NAMALWA (cell line): ENCODE data around the gene OPRD1.
A peak's percentile ranks its signal among the peaks of the same experiment; 100 is the strongest.

ENCODE experiments used
- DNase-seq: peaks from one replicate; pipeline ENCODE4 v3.0.0-alpha.2; 2015; ENCODE audit warnings: low spot score

The OPRD1 gene

GRCh38 chr1:28885977-28886730 lies 74.2 kb downstream of the OPRD1 start:
- peak; percentile 32 for DNase-seq

GRCh38 chr1:28886731-28887418 lies 74.9 kb downstream of the OPRD1 start:
- DNase-seq = peak; percentile 94

GRCh38 chr1:28887419-28887834 lies 75.5 kb downstream of the OPRD1 start:
- peak; percentile 62 for DNase-seq

- no peak for DNase-seq
Observed at GRCh38 chr1:28887835-28888682, 76.1 kb downstream of the OPRD1 start.

GRCh38 chr1:28888915-28889314 lies 76.9 kb downstream of the OPRD1 start:
- no peak for DNase-seq

- no peak for DNase-seq
Observed at GRCh38 chr1:28889357-28889756, 77.4 kb downstream of the OPRD1 start.

- no peak for DNase-seq
Observed at GRCh38 chr1:28890435-28890834, 78.5 kb downstream of the OPRD1 start.

GRCh38 chr1:28890836-28891235 lies 78.9 kb downstream of the OPRD1 start:
- DNase-seq = no peak

- no peak for DNase-seq
Observed at GRCh38 chr1:28891256-28891655, 79.3 kb downstream of the OPRD1 start.

- DNase-seq = peak; percentile 66
Observed at GRCh38 chr1:28893403-28894102, 81.6 kb downstream of the OPRD1 start.

GRCh38 chr1:28894785-28895184 lies 82.8 kb downstream of the OPRD1 start:
- no peak for DNase-seq

- no peak for DNase-seq
Observed at GRCh38 chr1:28895896-28896608, 84.1 kb downstream of the OPRD1 start.

- DNase-seq = no peak
Observed at GRCh38 chr1:28896609-28896986, 84.6 kb downstream of the OPRD1 start.

- DNase-seq = no peak
Observed at GRCh38 chr1:28897789-28898188, 85.8 kb downstream of the OPRD1 start.

- no peak for DNase-seq
Observed at GRCh38 chr1:28898405-28898881, 86.5 kb downstream of the OPRD1 start.

GRCh38 chr1:28899267-28899666 lies 87.3 kb downstream of the OPRD1 start:
- no peak for DNase-seq

- no peak for DNase-seq
Observed at GRCh38 chr1:28900562-28900961, 88.6 kb downstream of the OPRD1 start.

- DNase-seq = no peak
Observed at GRCh38 chr1:28902738-28903137, 90.8 kb downstream of the OPRD1 start.

- DNase-seq = no peak
Observed at GRCh38 chr1:28905921-28906666, 94.1 kb downstream of the OPRD1 start.

GRCh38 chr1:28909198-28909597 lies 97.2 kb downstream of the OPRD1 start:
- no peak for DNase-seq
